ENCODE results near the gene ARSG.

DNA sequence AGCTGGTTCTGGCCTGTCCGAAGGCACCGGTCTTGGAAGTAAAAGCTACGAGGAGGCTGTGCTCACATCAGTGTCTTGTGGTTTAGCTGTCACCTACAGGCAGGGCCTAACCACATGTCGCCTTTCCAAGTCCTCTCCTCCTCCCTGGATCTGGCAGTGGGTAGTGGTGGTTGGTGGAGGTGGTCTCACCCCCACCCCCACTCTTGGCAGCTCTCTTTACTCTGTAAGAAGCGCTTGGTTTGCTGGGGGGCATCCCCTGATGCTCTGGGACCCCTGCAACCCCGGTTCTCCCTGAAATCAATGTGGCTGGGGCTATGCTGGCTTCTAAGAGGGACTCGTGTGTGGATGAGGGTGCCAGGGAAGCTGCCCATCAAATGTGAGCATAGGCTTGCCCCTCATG, 97.7 kb downstream of the ARSG start:
- no peak for TF ChIP-seq HDGF (IDR thresholded peaks at IDR 0.05; ENCODE audit: borderline replicate concordance)
- no peak for TF ChIP-seq FOXK2 (IDR thresholded peaks at IDR 0.05)
- no peak for TF ChIP-seq ZNF384 (IDR thresholded peaks at IDR 0.05)
